H1 (cell line): Measurements from ENCODE around the gene KISS1R. TPM values are rescaled to one million over a fixed set of nuclear protein-coding genes. Genes with fewer than 3 reads are reported as not detected.

Experiments
- CTCF ChIA-PET: fragments of 300-600 bp; sonication (Branson Sonifier 250); formaldehyde crosslinking; loops from one replicate; lab custom pipeline; 2021; ENCODE audit not compliant: partially characterized antibody; lab: Charles Lee
- POLR2A ChIA-PET: fragments of 300-600 bp; sonication (Branson Sonifier 250); formaldehyde crosslinking; loops from one replicate; lab custom pipeline; 2021; ENCODE audit warnings: inconsistent platforms; ENCODE audit not compliant: partially characterized antibody; lab: Charles Lee
- DNase-seq, 2 experiments: peaks; one replicate each; pipeline versions ENCODE4 v3.0.0 to v3.0.0-alpha.2; 2010 to 2022; ENCODE audit warnings: low spot score in 2 of 2, low read depth in 1 of 2, mixed read lengths in 1 of 2
- FAIRE-seq: peaks from 2 replicates; lab custom pipeline; 2011; peaks lifted over from hg19 to GRCh38; lab: Jason Lieb, UNC
- H2AFZ ChIP-seq: 2 replicates; pipeline ENCODE4 v1.8.1; 2012; ENCODE audit warnings: low read length, inconsistent platforms
- H2AK5ac ChIP-seq: 2 replicates; pipeline ENCODE4 v1.6.1; 2013; ENCODE audit warnings: low read depth, low read length
- H2BK120ac ChIP-seq: replicated peaks from 2 replicates; pipeline ENCODE3; 2013; ENCODE audit warnings: low read depth, low read length, inconsistent platforms
- H2BK12ac ChIP-seq: 2 replicates; pipeline ENCODE4 v1.6.1; 2013; ENCODE audit warnings: low read depth, low read length
- H2BK15ac ChIP-seq: 2 replicates; pipeline ENCODE4 v1.6.1; 2013; ENCODE audit warnings: low read length
- H2BK20ac ChIP-seq: 2 replicates; pipeline ENCODE4 v1.6.1; 2013; ENCODE audit warnings: low read length
- H2BK5ac ChIP-seq: 2 replicates; pipeline ENCODE4 v1.6.1; 2013; ENCODE audit warnings: low read depth, low read length
- H3K14ac ChIP-seq: 2 replicates; pipeline ENCODE4 v1.6.1; 2013; ENCODE audit warnings: inconsistent platforms; ENCODE audit not compliant: insufficient read length
- H3K18ac ChIP-seq: 2 replicates; pipeline ENCODE4 v1.6.1; 2013; ENCODE audit warnings: low read length; ENCODE audit errors: extremely low read depth
- H3K23ac ChIP-seq: 2 replicates; pipeline ENCODE4 v1.6.1; 2013; ENCODE audit warnings: inconsistent platforms; ENCODE audit not compliant: insufficient read length
- H3K23me2 ChIP-seq: 2 replicates; pipeline ENCODE4 v1.6.1; 2013; ENCODE audit warnings: low read depth, low read length
- H3K27ac ChIP-seq: 2 replicates; pipeline ENCODE4 v1.6.1; 2011; ENCODE audit warnings: low read depth, low read length, inconsistent platforms
- H3K27me3 ChIP-seq, 4 experiments: replicated peaks in 1 of 4; 1 replicate in 1 of 4; 2 replicates in 3 of 4; pipeline versions ENCODE4 v1.6.1 to v1.8.1; 2011 to 2013; ENCODE audit warnings: low read length in 3 of 4, mild to moderate bottlenecking in 3 of 4, inconsistent platforms in 2 of 4, mixed read lengths in 2 of 4, moderate library complexity in 1 of 4; ENCODE audit not compliant: control insufficient read depth in 3 of 4, insufficient read depth in 3 of 4; ENCODE audit errors: extremely low read depth in 1 of 4
- H3K36me3 ChIP-seq, 4 experiments: 2 replicates each; pipeline versions ENCODE4 v1.6.1 to v1.8.1; 2011 to 2013; ENCODE audit warnings: mild to moderate bottlenecking in 4 of 4, low read length in 3 of 4, moderate library complexity in 2 of 4, control low read depth in 1 of 4, inconsistent platforms in 1 of 4; ENCODE audit not compliant: insufficient read depth in 4 of 4, control insufficient read depth in 2 of 4
- H3K4ac ChIP-seq: replicated peaks from 2 replicates; pipeline ENCODE3; 2013; ENCODE audit warnings: low read length, low read depth, mixed read lengths, inconsistent platforms; ENCODE audit not compliant: insufficient read length
- H3K4me1 ChIP-seq, 4 experiments: replicated peaks in 1 of 4; 1 replicate in 1 of 4; 2 replicates in 3 of 4; pipeline versions ENCODE4 v1.6.1 to v1.8.1; 2011 to 2013; ENCODE audit warnings: low read length in 3 of 4, inconsistent platforms in 2 of 4, mixed read lengths in 1 of 4; ENCODE audit not compliant: insufficient read depth in 4 of 4, control insufficient read depth in 3 of 4
- H3K4me2 ChIP-seq, 2 experiments: 2 replicates each; pipeline versions ENCODE4 v1.6.1 to v1.8.1; 2011 to 2013; ENCODE audit warnings: low read depth in 2 of 2, low read length in 2 of 2, control low read depth in 1 of 2, inconsistent platforms in 1 of 2, mild to moderate bottlenecking in 1 of 2; ENCODE audit not compliant: insufficient read depth in 1 of 2
- H3K4me3 ChIP-seq, 4 experiments: fragments of 200-600, 300-600 bp in 1 of 4; sonication (generic), shearing (Covaris generic), sonication (Bioruptor Twin) in 1 of 4; 2 replicates each; pipeline versions ENCODE4 v1.5.1 to v1.8.1; 2011 to 2016; ENCODE audit warnings: low read length in 4 of 4, low read depth in 3 of 4, control low read depth in 2 of 4, inconsistent platforms in 2 of 4, mild to moderate bottlenecking in 2 of 4, mixed read lengths in 1 of 4, moderate library complexity in 1 of 4; ENCODE audit not compliant: insufficient read depth in 2 of 4; ENCODE audit errors: extremely low read depth in 1 of 4
- H3K56ac ChIP-seq: replicated peaks from 2 replicates; pipeline ENCODE3; 2013; ENCODE audit warnings: low read depth, mild to moderate bottlenecking, mixed read lengths, low read length, inconsistent platforms; ENCODE audit not compliant: insufficient read length
- H3K79me1 ChIP-seq: 2 replicates; pipeline ENCODE4 v1.6.1; 2013; ENCODE audit warnings: low read depth, low read length, control low read depth
- H3K79me2 ChIP-seq, 2 experiments: 2 replicates each; pipeline versions ENCODE4 v1.6.1 to v1.8.1; 2012 to 2013; ENCODE audit warnings: low read length in 2 of 2, mild to moderate bottlenecking in 2 of 2, inconsistent platforms in 1 of 2; ENCODE audit not compliant: insufficient read depth in 2 of 2, control insufficient read depth in 1 of 2
- H3K9ac ChIP-seq, 4 experiments: replicated peaks in 1 of 4; 1 replicate in 1 of 4; 2 replicates in 3 of 4; pipeline versions ENCODE4 v1.6.1 to v1.8.1; 2011 to 2013; ENCODE audit warnings: low read depth in 3 of 4, low read length in 3 of 4, control low read depth in 2 of 4, mild to moderate bottlenecking in 2 of 4, moderate library complexity in 2 of 4, inconsistent platforms in 1 of 4; ENCODE audit errors: extremely low read depth in 1 of 4
- H3K9me3 ChIP-seq, 2 experiments: 2 replicates each; pipeline versions ENCODE4 v1.6.1 to v1.8.1; 2012 to 2013; ENCODE audit warnings: mild to moderate bottlenecking in 2 of 2, moderate library complexity in 2 of 2, control low read depth in 1 of 2, inconsistent platforms in 1 of 2, low read depth in 1 of 2, low read length in 1 of 2, mixed read lengths in 1 of 2; ENCODE audit not compliant: insufficient read depth in 2 of 2
- H4K20me1 ChIP-seq, 2 experiments: replicated peaks in 1 of 2; 2 replicates each; pipeline versions ENCODE3 to v1.8.1; 2011 to 2013; ENCODE audit warnings: inconsistent platforms in 2 of 2, low read length in 2 of 2, mild to moderate bottlenecking in 1 of 2; ENCODE audit not compliant: insufficient read depth in 2 of 2, control insufficient read depth in 1 of 2
- H4K5ac ChIP-seq: 2 replicates; pipeline ENCODE4 v1.6.1; 2013; ENCODE audit warnings: low read length, low read depth, mixed read lengths, inconsistent platforms; ENCODE audit not compliant: insufficient read length
- H4K8ac ChIP-seq: 2 replicates; pipeline ENCODE4 v1.8.0; 2013; ENCODE audit warnings: mild to moderate bottlenecking, moderate library complexity, low read length, inconsistent platforms; ENCODE audit not compliant: insufficient read depth; ENCODE audit errors: extremely low read depth
- H4K91ac ChIP-seq: replicated peaks from 2 replicates; pipeline ENCODE3; 2013; ENCODE audit warnings: low read length, mixed read lengths, inconsistent platforms; ENCODE audit not compliant: insufficient read length
- BACH1 ChIP-seq: IDR thresholded peaks from 2 replicates; pipeline ENCODE4 v1.6.1; 2012; ENCODE audit warnings: low read length, improper control_type of control experiment
- CBX5 ChIP-seq: fragments of 300-800, 300-1000 bp; sonication (generic); IDR thresholded peaks from 2 replicates; pipeline ENCODE4 v1.7.1; 2016; ENCODE audit warnings: antibody characterized with exemption, low read length, low read depth
- FOSL1 ChIP-seq: IDR thresholded peaks from 2 replicates; pipeline ENCODE4 v1.6.1; 2011; ENCODE audit warnings: mild to moderate bottlenecking, low read depth, low read length, moderate library complexity; ENCODE audit not compliant: insufficient read depth
- JUND ChIP-seq: IDR thresholded peaks from 2 replicates; pipeline ENCODE4 v1.6.1; 2011; ENCODE audit warnings: mild to moderate bottlenecking, improper control_type of control experiment, low read length
- KDM5A ChIP-seq: fragments of 200-600 bp; IDR thresholded peaks from 2 replicates; pipeline ENCODE4 v1.7.1; 2012; ENCODE audit warnings: mild to moderate bottlenecking, low read length, inconsistent platforms, mixed read lengths
- POLR2A ChIP-seq, 2 experiments: IDR thresholded peaks; 1 replicate in 1 of 2; 2 replicates in 1 of 2; pipeline ENCODE4 v1.6.1; 2011; ENCODE audit warnings: low read depth in 2 of 2, low read length in 2 of 2, mild to moderate bottlenecking in 2 of 2; ENCODE audit errors: control extremely low read depth in 1 of 2
- RAD21 ChIP-seq, 2 experiments: IDR thresholded peaks in 1 of 2; conservative IDR thresholded peaks in 1 of 2; 2 replicates each; pipeline ENCODE4 v1.6.1; 2011; ENCODE audit warnings: low read depth in 2 of 2, low read length in 2 of 2, improper control_type of control experiment in 1 of 2, inconsistent platforms in 1 of 2, mild to moderate bottlenecking in 1 of 2, moderate library complexity in 1 of 2
- RBBP5 ChIP-seq: IDR thresholded peaks from 2 replicates; pipeline ENCODE4 v1.7.1; 2012; ENCODE audit warnings: low read depth, mild to moderate bottlenecking, inconsistent platforms, low read length, moderate library complexity, borderline replicate concordance
- SP1 ChIP-seq: IDR thresholded peaks from 2 replicates; pipeline ENCODE4 v1.6.1; 2011; ENCODE audit warnings: low read depth, low read length
- SRF ChIP-seq: IDR thresholded peaks from 2 replicates; pipeline ENCODE4 v1.6.1; 2011; ENCODE audit warnings: mild to moderate bottlenecking, low read depth, low read length, moderate library complexity
- TCF12 ChIP-seq: IDR thresholded peaks from 2 replicates; pipeline ENCODE4 v1.6.1; 2011; ENCODE audit warnings: low read depth, mild to moderate bottlenecking, low read length
- YY1 ChIP-seq: IDR thresholded peaks from 2 replicates; pipeline ENCODE4 v1.6.1; 2011; ENCODE audit warnings: low read depth, mild to moderate bottlenecking, low read length
- WGBS, 2 experiments: shearing (Covaris generic) in 1 of 2; methylation state at CpG; one replicate each; pipeline versions ENCODE4 v1.1.6 to v1.1.7; 2013 to 2015; ENCODE audit warnings: low lambda C conversion rate in 2 of 2, mixed read lengths in 2 of 2, inconsistent platforms in 1 of 2, low coverage in 1 of 2, missing lambda C conversion rate in 1 of 2; ENCODE audit not compliant: insufficient replicate concordance in 2 of 2, insufficient coverage in 1 of 2, insufficient read length in 1 of 2; ENCODE audit errors: extremely low coverage in 1 of 2, missing lambda C conversion rate in 1 of 2; 5-methylcytosine and 5-hydroxymethylcytosine counted together
- polyA plus RNA-seq, 7 experiments: library from polyadenylated mRNA; depleted of rRNA in 3 of 7; stranded (reverse) in 5 of 7; unstranded in 2 of 7; fragments of >200 nt in 5 of 7; fragments of 200-250 nt in 2 of 7; gene quantifications; 1 replicate in 5 of 7; 2 replicates in 1 of 7; 4 replicates in 1 of 7; pipeline versions ENCODE4 v1.2.1 to v1.2.3, GENCODE V29; 2011 to 2013; ENCODE audit warnings: missing spikeins in 2 of 7, mixed read lengths in 2 of 7
- total RNA-seq: library from RNA; stranded (reverse); fragmentation: NEBNext Ultra II Directional; extraction: Animal tissue kit (Norgen Biotek cat#: 25700); gene quantifications from 2 replicates; pipeline ENCODE4 v1.2.1, GENCODE V29; 2021

KISS1R gene
- total and polyA plus RNA-seq, 2 of the 8 experiments (the other 6 are each of a cell fraction or from before 2014, with no cell fraction given): 2.3 to 2.7 TPM

DNA sequence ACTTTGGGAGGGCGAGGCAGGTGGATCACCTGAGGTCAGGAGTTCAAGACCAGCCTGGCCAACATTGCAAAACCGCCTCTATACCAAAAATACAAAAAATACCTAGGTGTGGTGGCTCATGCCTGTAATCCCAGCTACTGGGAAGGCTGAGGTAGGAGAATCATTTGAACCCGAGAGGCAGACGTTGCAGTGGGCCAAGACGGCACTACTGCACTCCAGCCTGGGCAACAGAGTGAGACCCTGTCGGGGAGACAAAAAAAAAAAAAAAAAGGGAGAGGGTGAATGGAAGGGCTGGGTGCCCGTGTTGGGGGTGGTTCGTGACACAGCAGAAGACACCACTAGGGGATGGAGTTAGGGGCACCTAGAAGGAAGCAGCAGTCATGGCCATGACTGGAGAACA is 46.8 kb upstream of the KISS1R start:
- Histone ChIP-seq H3K79me1 (no peaks in the 10 kb centered on the region; the same call in 1 of the 2 replicates), H3K79me2 (no peaks in the 10 kb centered on the region), H3K9me3 (peaks cover 0 to 3% of the 10 kb centered on the region in 2 experiments; a peak in 1 of 4 replicates), H2BK20ac (no peak overlapping the region), H3K36me3 (peaks cover 0 to 17% (median 0%) of the 10 kb centered on the region in 4 experiments; a peak in 2 of 8 replicates), H2BK5ac (no peak overlapping the region), H4K8ac (no peak overlapping the region), H2AFZ (no peak overlapping the region), H3K4ac (no peak overlapping the region), H2BK120ac (no peak overlapping the region), H2AK5ac (no peak overlapping the region), H3K27me3 (no peaks in the 10 kb centered on the region), H4K5ac (no peak overlapping the region), H3K4me1 (peaks cover 3 to 22% (median 7%) of the 10 kb centered on the region in 4 experiments), H4K91ac (no peak overlapping the region), H3K23me2 (no peaks in the 10 kb centered on the region), H3K23ac (no peak overlapping the region), H3K18ac (no peak overlapping the region), H3K14ac (no peak overlapping the region), H3K27ac (no peak overlapping the region), H3K4me2 (no peak overlapping the region), H3K4me3 (no peak overlapping the region), H2BK12ac (no peak overlapping the region), H3K56ac (no peak overlapping the region), H4K20me1 (peaks cover 4 to 9% of the 10 kb centered on the region in 2 experiments), H2BK15ac (no peak overlapping the region), H3K9ac (no peak overlapping the region)
- DNase-seq (no peak), FAIRE-seq (no peak)
- POLR2A ChIA-PET: interaction anchor here (0.8 kb wide), 1 partner anchor 18 kb away, joined by 4 read pairs; the partner anchor contains the start of gene ELANE
- WGBS, 2 experiments: 89% methylated on average over 7 of the region's 8 CpGs; no CpG with 5 or more reads in 1 of the 2 experiments
- CTCF ChIA-PET: interaction anchor here (1.5 to 2.8 kb wide), 2 partner anchors 13 to 48 kb away, joined by 3 to 10 read pairs; no protein-coding TSS in a partner anchor
- TF ChIP-seq CBX5: no peak
- no peak for TF ChIP-seq FOSL1
- TF ChIP-seq RBBP5: no peak
- no peak for TF ChIP-seq KDM5A
- no peak for TF ChIP-seq RAD21 (IDR thresholded peaks at IDR 0.05 in 1 of 2, conservative IDR thresholded peaks at IDR 0.05 in 1 of 2; ENCODE audit: low read depth in 2 of 2, low read length in 2 of 2)
- no peak for TF ChIP-seq SRF
- TF ChIP-seq JUND: no peak
- TF ChIP-seq POLR2A (IDR thresholded peaks at IDR 0.05; ENCODE audit: control extremely low read depth in 1 of 2, low read depth in 2 of 2, low read length in 2 of 2): no peak
- no peak for TF ChIP-seq SP1
- no peak for TF ChIP-seq BACH1
- no peak for TF ChIP-seq YY1
- no peak for TF ChIP-seq TCF12
